ENCODE data around the gene MYL10.

The MYL10 gene

DNA sequence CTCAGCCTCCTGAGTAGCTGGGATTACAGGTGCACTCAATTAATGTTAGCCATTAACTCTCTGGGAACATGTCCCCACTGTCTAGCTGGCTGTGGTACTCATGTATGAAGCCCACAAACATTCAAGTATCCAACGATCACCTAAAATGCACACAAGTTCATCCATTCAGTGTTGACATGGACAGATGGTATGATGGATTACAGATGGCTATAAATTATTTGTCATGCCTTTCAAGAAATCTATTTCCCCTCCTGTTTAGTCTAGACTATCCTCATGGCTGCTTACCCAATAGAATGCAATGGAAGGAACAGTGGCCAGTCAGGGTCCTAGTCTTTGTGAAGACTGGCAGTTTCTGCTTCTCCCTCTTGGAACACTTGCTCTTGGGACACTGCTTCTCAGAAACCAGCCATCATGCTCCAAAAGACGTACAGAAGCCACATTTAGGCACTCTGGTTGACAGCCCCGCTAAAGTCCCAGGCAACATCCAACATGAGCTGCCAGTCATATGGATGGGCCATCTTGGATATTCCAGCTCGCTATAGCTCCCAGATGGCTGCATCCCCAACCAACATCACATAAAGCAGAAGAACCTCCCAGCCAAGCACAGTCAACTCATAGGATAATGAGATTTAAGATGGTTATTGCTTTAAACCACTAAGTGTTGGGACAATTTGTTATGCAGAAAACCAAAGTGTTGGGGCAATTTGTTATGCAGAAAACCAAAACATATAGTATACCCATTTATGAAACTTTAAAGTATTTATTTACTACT is 33.1 kb downstream of the MYL10 start:
- no peak for DNase-seq

DNA sequence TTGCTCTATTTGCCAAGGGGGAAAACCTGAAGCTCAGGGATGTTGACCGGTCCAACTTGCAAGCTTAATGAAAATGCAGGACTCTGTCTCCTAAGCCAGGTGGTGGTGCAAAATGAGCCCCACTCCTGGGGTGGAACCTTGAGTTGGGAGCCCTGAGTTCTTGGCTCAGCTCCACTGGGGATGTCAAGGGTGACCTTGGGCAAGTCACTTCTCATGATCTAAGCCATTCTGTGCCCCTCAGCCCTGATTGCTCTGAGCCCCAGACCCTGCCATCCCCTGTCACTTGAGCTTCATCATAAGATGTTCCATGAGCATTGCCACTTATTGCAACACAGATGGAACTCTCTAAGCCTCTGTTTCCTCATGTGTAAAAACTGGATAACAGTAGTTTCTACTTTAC is 33.9 kb downstream of the MYL10 start:
- DNase-seq, result no peak

DNA sequence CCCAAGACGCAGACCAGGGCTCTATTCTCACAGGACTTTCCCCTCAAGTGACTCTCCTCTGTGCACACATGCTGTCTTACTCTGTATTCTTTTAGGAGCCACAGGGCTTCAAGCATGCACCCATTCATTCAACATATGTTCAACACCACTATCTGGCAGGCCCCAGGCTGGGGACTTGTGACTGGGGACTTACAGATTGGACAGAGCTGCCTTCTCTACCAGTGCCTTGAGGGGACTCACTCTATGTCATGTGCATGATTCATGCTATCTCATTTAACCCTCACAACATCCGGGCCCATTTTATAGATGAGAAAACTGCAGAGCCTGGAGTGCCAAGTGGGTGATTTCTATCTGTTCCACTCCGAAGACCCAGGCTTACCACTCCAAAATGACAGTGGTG is 34.3 kb downstream of the MYL10 start:
- no peak for DNase-seq

DNA sequence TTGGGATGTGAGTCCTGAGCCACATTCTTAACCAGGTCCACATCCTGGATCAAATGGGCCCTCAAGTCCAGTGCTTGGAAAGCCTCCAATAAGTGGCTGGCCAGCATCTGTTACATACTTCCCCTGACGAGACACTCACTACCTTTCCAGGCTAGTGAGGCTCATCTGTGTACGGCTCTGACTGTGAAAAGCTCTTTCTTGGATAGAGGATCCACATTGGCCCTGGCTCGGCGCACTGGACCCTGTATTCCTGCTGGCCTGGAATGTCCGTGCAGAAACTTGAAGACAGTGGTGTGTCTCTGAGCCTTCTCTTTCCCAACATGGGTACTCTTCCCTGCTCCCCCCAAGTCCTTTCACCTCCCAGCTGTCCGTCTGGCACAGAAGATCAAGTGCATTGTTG is 35.5 kb downstream of the MYL10 start:
- DNase-seq, result no peak

- no peak for DNase-seq
Observed at GRCh38 chr7:101591504-101591903, 37.6 kb downstream of the MYL10 start.

- DNase-seq, result no peak
Observed at GRCh38 chr7:101590663-101591435, 38.2 kb downstream of the MYL10 start.

DNA sequence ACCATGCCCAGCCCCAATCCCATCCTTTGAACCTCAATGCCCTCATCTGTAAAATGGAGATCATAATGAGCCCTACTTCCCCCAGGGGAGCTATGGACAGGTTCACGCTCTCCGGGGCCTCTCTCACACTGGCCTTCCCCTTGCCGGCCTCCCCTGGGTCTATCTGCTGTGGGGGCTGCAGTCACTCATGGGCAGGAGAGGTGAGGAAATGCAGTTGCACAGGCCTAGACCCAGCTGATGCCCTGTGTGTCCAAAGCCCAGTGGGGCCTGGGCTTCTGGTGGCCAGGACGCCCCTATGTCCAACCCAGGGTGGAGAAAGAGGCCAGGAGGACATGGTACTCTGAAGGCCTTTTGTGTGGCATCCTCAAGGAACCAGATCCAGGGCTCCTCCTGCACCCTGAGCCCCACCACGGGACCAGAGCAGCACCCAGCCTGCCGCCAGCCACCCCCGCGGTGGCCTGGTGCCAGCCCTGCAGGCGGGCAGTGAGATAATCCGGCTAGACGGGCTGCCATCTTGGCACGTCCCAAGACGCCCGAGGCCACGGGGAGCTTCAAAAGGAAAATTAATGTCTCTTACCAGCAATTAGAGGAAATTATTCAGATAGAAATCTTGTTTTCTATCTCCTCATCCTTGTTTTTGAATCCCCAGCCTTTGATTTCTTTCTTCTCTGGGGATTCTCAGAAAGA is 39.0 kb downstream of the MYL10 start:
- no peak for DNase-seq

DNA sequence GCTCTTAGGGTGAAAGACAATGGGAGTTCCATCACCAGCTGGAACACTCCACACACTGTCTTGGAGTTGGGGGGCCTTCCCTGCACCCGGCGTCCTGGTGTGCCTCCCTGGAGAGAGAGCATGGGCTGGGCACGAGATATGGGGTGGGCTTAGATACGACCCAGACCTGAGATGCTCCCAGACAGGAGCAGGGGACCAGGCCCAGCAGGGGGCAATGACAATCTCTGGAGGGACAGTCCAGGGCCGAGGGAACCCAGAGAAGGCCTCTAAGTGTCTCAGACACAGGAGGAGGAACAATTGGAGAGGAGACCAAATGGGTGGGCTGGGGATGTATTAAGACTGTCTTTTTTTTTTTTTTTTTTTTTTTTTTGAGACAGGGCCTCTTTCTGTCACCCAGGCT is 40.0 kb downstream of the MYL10 start:
- no peak for DNase-seq

- DNase-seq, result no peak
Observed at GRCh38 chr7:101588131-101588935, 40.8 kb downstream of the MYL10 start.

DNA sequence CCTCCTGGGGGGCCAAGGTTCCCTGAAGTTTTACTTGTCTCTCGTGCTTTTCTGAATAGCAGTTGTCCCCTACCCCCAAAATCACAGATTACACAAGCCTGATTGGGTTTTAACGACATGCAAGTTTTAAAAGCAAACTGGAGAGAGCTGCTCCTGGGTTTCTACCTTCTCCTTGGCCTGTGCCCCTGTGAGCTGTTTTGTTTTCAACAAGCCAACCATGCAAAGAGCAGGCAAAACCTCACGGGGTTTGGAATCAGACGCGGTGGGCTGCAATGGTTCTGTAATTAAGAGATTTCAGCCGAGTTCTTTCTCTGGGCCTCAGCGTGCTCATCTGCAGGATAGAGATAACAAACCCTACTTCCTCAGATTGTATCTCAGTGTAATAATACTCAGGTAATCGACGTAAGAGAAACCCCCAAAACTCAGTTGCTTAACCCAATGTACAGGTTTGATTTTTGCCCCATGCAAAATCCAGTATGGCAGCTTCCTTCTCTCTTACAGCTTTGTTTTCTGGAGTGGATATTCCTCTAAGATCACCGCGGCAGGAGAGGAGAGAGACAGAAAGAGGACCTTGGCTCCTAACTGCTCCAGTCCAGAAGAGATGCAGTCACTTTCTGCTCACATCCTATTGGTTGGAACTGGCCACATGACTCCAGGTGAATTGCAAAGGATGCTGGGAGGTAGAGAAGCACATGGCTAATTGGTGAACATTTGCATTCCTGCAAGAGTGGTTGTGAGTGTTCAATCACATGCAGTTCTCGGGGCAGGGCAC is 42.0 kb downstream of the MYL10 start:
- DNase-seq, result no peak

DNA sequence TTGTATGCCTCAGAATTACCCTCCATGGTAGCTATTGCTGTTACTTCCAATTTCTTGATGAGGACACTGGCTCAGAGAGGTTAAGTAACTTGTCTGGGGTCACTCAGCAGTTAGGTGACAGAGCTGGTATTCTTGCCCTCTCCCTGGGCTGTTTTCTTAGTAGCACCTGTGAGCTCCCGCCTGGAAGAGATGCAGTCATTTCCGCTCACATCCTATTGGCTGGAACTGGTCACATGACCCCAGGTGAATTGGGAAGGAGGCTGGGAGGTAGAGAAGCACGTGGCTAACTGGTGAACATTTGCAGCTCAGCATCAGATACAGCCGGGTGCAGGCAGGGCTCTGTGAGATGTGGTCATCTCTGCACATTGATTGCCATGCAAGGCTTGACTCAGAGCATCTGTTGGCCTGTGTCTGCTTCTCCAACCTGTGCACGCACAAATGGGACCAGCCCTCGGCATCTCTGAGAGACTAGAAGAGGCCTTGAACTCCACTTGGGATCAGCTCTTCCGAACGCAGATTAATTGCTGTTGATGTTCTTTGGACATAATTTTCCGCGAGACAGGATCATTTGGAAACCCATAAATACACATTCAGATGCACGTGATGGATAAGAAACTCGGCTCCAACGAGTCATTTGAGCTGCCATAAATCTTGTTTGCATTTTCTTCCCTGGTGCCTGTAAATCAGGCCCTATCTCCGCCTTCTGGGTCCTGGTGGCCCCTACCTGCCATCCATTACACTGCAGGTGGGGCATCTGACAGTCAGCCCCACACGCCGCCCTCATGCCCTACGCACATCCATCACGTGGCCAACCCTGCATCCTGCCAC is 42.8 kb downstream of the MYL10 start:
- DNase-seq, result no peak

GRCh38 chr7:101582971-101583370 is 46.1 kb downstream of the MYL10 start:
- no peak for DNase-seq

- no peak for DNase-seq
Observed at GRCh38 chr7:101581891-101582290, 47.2 kb downstream of the MYL10 start.

DNA sequence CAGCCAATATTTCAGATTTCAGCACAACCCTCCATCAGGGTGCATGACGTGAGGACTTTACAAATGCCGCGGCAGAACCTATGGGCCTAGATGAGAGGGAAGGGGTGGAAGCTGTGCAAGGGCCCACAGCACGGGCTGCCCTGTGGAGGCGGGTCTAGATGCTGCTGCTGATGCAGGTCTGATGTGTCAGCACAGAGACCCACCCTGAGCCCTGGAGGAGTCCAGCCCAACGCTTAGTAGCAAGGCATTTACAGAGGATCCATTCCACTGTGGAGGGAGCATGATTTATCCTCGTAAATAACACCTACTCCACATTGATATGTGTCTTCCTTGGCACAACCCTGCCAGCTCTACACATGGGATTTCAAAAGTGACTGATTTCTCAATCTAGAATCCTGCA is 48.5 kb downstream of the MYL10 start:
- no peak for DNase-seq

- DNase-seq, result no peak
Observed at GRCh38 chr7:101578552-101578951, 50.5 kb downstream of the MYL10 start.

DNA sequence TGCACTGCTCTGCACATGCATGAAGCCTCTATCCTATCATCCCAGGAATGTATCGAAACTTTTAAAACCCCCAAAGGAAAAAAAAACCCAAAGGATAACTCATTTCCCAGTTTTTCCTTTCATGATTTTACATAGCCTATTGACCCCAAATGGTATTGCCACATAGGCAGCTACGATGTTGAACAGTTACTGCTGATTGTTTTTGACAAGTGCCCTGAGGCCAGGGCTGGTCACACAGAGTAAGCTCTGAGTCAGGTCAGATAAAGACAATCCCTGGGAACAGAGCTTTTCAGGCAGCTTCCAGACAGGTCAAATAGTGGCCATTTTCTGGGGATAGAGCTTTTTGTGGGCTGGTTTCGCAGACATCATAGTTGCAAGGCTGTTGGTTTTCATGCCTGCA is 52.1 kb downstream of the MYL10 start:
- DNase-seq, result no peak

GRCh38 chr7:101575721-101576120 is 53.4 kb downstream of the MYL10 start:
- no peak for DNase-seq

DNA sequence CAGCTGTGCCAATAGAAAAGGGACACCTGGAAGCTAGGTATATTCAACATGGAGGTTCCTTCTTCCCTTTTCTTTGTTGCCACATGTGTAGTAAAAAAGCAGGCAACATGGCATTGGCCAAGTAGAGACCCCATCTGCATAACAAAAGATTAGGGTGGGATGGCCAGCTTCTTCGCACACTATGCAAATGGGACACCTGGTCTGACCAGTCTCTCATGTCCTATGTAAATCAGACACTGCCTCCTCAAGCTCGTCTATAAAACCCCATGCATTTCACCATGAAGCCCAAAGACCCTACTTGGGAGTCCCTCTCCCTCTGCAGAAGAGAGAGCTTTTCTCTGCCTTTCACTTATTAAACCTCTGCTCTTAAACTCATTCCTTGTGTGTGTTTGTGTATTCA is 53.9 kb downstream of the MYL10 start:
- DNase-seq, result no peak

DNA sequence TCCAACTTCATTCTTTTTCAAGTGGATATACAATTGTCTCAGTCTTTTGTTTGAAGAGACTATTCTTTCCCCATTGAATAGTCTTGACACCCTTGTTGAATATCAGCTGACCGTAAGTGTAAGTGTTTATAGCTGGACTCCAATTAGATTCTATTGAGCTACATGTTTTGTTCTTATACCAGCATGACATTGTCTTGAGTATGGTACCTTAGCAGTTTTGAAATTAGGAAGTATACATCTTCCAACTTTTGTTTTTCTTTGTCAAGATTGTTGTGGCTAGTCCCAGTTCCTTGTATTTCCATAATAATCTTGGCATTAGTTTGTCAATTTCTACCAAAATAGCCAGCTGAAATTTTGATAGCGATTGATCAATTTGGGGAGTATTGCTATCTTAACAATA is 56.9 kb downstream of the MYL10 start:
- DNase-seq, result no peak

GRCh38 chr7:101567230-101567629 is 61.9 kb downstream of the MYL10 start:
- no peak for DNase-seq

- no peak for DNase-seq
Observed at GRCh38 chr7:101565601-101566209, 63.4 kb downstream of the MYL10 start.

Data from activated CD4-positive, alpha-beta T cell treated with anti-CD3 and anti-CD28 coated beads, Interleukin-2, amount 50 U/mL, for 48 hours (primary cell).